ENCODE data around the gene PHOSPHO2. TPM values are rescaled to one million over a fixed set of nuclear protein-coding genes. Genes with fewer than 3 reads are reported as not detected.

PHOSPHO2 gene
- 3.3 and 5.8 TPM in 2 replicates for total RNA-seq

- TF ChIP-seq CTCF (IDR thresholded peaks at IDR 0.05; ENCODE audit: insufficient read depth, low read length, poor library complexity, severe bottlenecking) = no peak
- Histone ChIP-seq H3K27me3 (ENCODE audit: control insufficient read depth, insufficient read depth, low read length) (no peaks in the 10 kb centered on the region), H3K4me3 (ENCODE audit: low read depth, low read length) (peak within 1 kb of the TSS; percentile 54), H3K36me3 (ENCODE audit: control insufficient read depth, insufficient read depth, low read length) (no peaks in the 10 kb centered on the region)
- DNase-seq (ENCODE audit: low read depth) = peak; percentile 92
Measured at GRCh38 chr2:169694113-169694893, at the start of gene PHOSPHO2, which contains the start of gene CFAP210. TSS of gene PHOSPHO2 (plus strand) at chr2:169694469. CDS start at chr2:169700972, 6,503 bp downstream. TSS of gene CFAP210 (minus strand) at chr2:169694405. CDS start at chr2:169694327, 78 bp downstream.

GRCh38 chr2:169647496-169647895, 46.8 kb upstream of the PHOSPHO2 start:
- DNase-seq (ENCODE audit: low read depth) = no peak
- TF ChIP-seq CTCF (IDR thresholded peaks at IDR 0.05; ENCODE audit: insufficient read depth, low read length, poor library complexity, severe bottlenecking) = no peak
- Histone ChIP-seq H3K27me3 (ENCODE audit: control insufficient read depth, insufficient read depth, low read length) (no peaks in the 10 kb centered on the region), H3K36me3 (ENCODE audit: control insufficient read depth, insufficient read depth, low read length) (no peaks in the 10 kb centered on the region), H3K4me3 (ENCODE audit: low read depth, low read length) (no peak overlapping the region)

- Histone ChIP-seq H3K4me3 (ENCODE audit: low read depth, low read length) (no peak overlapping the region), H3K27me3 (ENCODE audit: control insufficient read depth, insufficient read depth, low read length) (no peaks in the 10 kb centered on the region), H3K36me3 (ENCODE audit: control insufficient read depth, insufficient read depth, low read length) (no peaks in the 10 kb centered on the region)
- no peak for TF ChIP-seq CTCF (IDR thresholded peaks at IDR 0.05; ENCODE audit: insufficient read depth, low read length, poor library complexity, severe bottlenecking)
- no peak for DNase-seq (ENCODE audit: low read depth)
Measured at GRCh38 chr2:169649278-169649677, 45.0 kb upstream of the PHOSPHO2 start.

GRCh38 chr2:169653636-169654035, 40.6 kb upstream of the PHOSPHO2 start:
- no peak for TF ChIP-seq CTCF (IDR thresholded peaks at IDR 0.05; ENCODE audit: insufficient read depth, low read length, poor library complexity, severe bottlenecking)
- DNase-seq (ENCODE audit: low read depth) = no peak
- H3K4me3 ChIP-seq (ENCODE audit: low read depth, low read length) = no peak overlapping the region

GRCh38 chr2:169656164-169656563, 38.1 kb upstream of the PHOSPHO2 start:
- Histone ChIP-seq H3K36me3 (ENCODE audit: control insufficient read depth, insufficient read depth, low read length) (no peaks in the 10 kb centered on the region), H3K27me3 (ENCODE audit: control insufficient read depth, insufficient read depth, low read length) (no peaks in the 10 kb centered on the region), H3K4me3 (ENCODE audit: low read depth, low read length) (no peak overlapping the region)
- TF ChIP-seq CTCF (IDR thresholded peaks at IDR 0.05; ENCODE audit: insufficient read depth, low read length, poor library complexity, severe bottlenecking) = no peak
- no peak for DNase-seq (ENCODE audit: low read depth)

More at GRCh38 chr2:169653636-169654035, 40.6 kb upstream of the PHOSPHO2 start:
- Histone ChIP-seq H3K36me3 (ENCODE audit: control insufficient read depth, insufficient read depth, low read length) (no peaks in the 10 kb centered on the region), H3K27me3 (ENCODE audit: control insufficient read depth, insufficient read depth, low read length) (no peaks in the 10 kb centered on the region)

Data from kidney epithelial cell (primary cell).